Measurements from ENCODE around the gene ERC2. TPM values are rescaled to one million over a fixed set of nuclear protein-coding genes. Genes with fewer than 3 reads are reported as not detected.

ERC2 gene
- total RNA-seq, 4 donors from 2014 or later: 0.81 to 2.9 (median 1.6) TPM

- Histone ChIP-seq H3K9me3 (no peaks in the 10 kb centered on the region), H3K36me3 (no peaks in the 10 kb centered on the region), H3K4me1 (no peaks in the 10 kb centered on the region), H3K4me3 (no peak overlapping the region), H3K27ac (no peak overlapping the region), H3K27me3 (no peaks in the 10 kb centered on the region)
- TF ChIP-seq POLR2AphosphoS5 (IDR thresholded peaks at IDR 0.05): no peak
- no peak for TF ChIP-seq POLR2A (IDR thresholded peaks at IDR 0.05)
- no peak for TF ChIP-seq CTCF (IDR thresholded peaks at IDR 0.05)
- TF ChIP-seq EP300 (IDR thresholded peaks at IDR 0.05): no peak
- WGBS, 2 donors (ENCODE audit: low coverage in 1 of 2): 41 to 60% methylated on average over 1 to 2 of the region's 2 CpGs
- no peak for ATAC-seq
Observed at GRCh38 chr3:55828712-55829111, 639.6 kb downstream of the ERC2 start.

GRCh38 chr3:55827786-55828185 is 640.5 kb downstream of the ERC2 start:
- WGBS, 2 donors (ENCODE audit: low coverage in 1 of 2): 46 to 83% methylated on average over 7 to 9 of the region's 10 CpGs
- Histone ChIP-seq H3K4me1 (no peaks in the 10 kb centered on the region), H3K36me3 (no peaks in the 10 kb centered on the region), H3K27ac (no peak overlapping the region), H3K9me3 (no peaks in the 10 kb centered on the region), H3K4me3 (no peak overlapping the region), H3K27me3 (no peaks in the 10 kb centered on the region)
- no peak for ATAC-seq
- TF ChIP-seq POLR2A (IDR thresholded peaks at IDR 0.05) (no peak), EP300 (IDR thresholded peaks at IDR 0.05) (no peak), POLR2AphosphoS5 (IDR thresholded peaks at IDR 0.05) (no peak), CTCF (IDR thresholded peaks at IDR 0.05) (no peak)

- no peak for ATAC-seq
- H3K36me3 ChIP-seq: no peaks in the 10 kb centered on the region
- 68 to 71% methylated on average over 3 to 6 of the region's 6 CpGs for WGBS, 2 donors (ENCODE audit: low coverage in 1 of 2)
- TF ChIP-seq POLR2AphosphoS5 (IDR thresholded peaks at IDR 0.05): no peak
- TF ChIP-seq EP300 (IDR thresholded peaks at IDR 0.05): no peak
- TF ChIP-seq CTCF (IDR thresholded peaks at IDR 0.05): no peak
- no peak for TF ChIP-seq POLR2A (IDR thresholded peaks at IDR 0.05)
- H3K27me3 ChIP-seq: no peaks in the 10 kb centered on the region
- H3K4me1 ChIP-seq: no peaks in the 10 kb centered on the region
- H3K27ac ChIP-seq: no peak overlapping the region
- no peak overlapping the region for H3K4me3 ChIP-seq
- H3K9me3 ChIP-seq: no peaks in the 10 kb centered on the region
Observed at GRCh38 chr3:55826731-55827496, 641.4 kb downstream of the ERC2 start.

- TF ChIP-seq POLR2AphosphoS5 (IDR thresholded peaks at IDR 0.05): no peak
- no peak for TF ChIP-seq EP300 (IDR thresholded peaks at IDR 0.05)
Observed at GRCh38 chr3:55826097-55826496, 642.2 kb downstream of the ERC2 start.

GRCh38 chr3:55824406-55824805 is 643.9 kb downstream of the ERC2 start:
- TF ChIP-seq POLR2A (IDR thresholded peaks at IDR 0.05) (no peak), EP300 (IDR thresholded peaks at IDR 0.05) (no peak), POLR2AphosphoS5 (IDR thresholded peaks at IDR 0.05) (no peak), CTCF (IDR thresholded peaks at IDR 0.05) (no peak)

More at GRCh38 chr3:55826097-55826496, 642.2 kb downstream of the ERC2 start:
- no peaks in the 10 kb centered on the region for H3K9me3 ChIP-seq
- H3K36me3 ChIP-seq: no peaks in the 10 kb centered on the region
- H3K27me3 ChIP-seq: no peaks in the 10 kb centered on the region
- no peak for ATAC-seq
- no peak overlapping the region for H3K27ac ChIP-seq
- H3K4me1 ChIP-seq: no peaks in the 10 kb centered on the region
- H3K4me3 ChIP-seq: no peak overlapping the region

More at GRCh38 chr3:55824406-55824805, 643.9 kb downstream of the ERC2 start:
- no peak overlapping the region for H3K27ac ChIP-seq
- no peak for ATAC-seq
- no peaks in the 10 kb centered on the region for H3K9me3 ChIP-seq
- H3K4me1 ChIP-seq: no peaks in the 10 kb centered on the region
- no peaks in the 10 kb centered on the region for H3K27me3 ChIP-seq
- no peaks in the 10 kb centered on the region for H3K36me3 ChIP-seq
- no peak overlapping the region for H3K4me3 ChIP-seq
